Activated CD4-positive, alpha-beta memory T cell treated with anti-CD3 and anti-CD28 coated beads for 36 hours (primary cell): ENCODE measurements around the gene SNTG2. TPM values are rescaled to one million over a fixed set of nuclear protein-coding genes. Genes with fewer than 3 reads are reported as not detected.

Experiments used
- CTCF ChIA-PET: fragments of 350-600 bp; sonication (Branson Sonifier 250); formaldehyde crosslinking; loops from one replicate; lab custom pipeline; 2021; ENCODE audit warnings: antibody characterized with exemption, inconsistent platforms; lab: Charles Lee
- POLR2A ChIA-PET: fragments of 350-600 bp; sonication (Branson Sonifier 250); formaldehyde crosslinking; loops from one replicate; lab custom pipeline; 2021; ENCODE audit warnings: antibody characterized with exemption; lab: Charles Lee
- DNase-seq: peaks from one replicate; pipeline ENCODE4 v3.0.0-alpha.2; 2020
- H3K27ac Mint-ChIP-seq: one replicate; pipeline ENCODE4 v1.8.0; 2021; ENCODE audit warnings: mixed read lengths
- H3K27me3 Mint-ChIP-seq: one replicate; pipeline ENCODE4 v1.8.0; 2021; ENCODE audit warnings: mixed read lengths
- H3K36me3 Mint-ChIP-seq: one replicate; pipeline ENCODE4 v1.8.0; 2021; ENCODE audit warnings: mixed read lengths
- H3K4me1 Mint-ChIP-seq: one replicate; pipeline ENCODE4 v1.8.0; 2021; ENCODE audit warnings: low read depth, mixed read lengths
- H3K4me3 Mint-ChIP-seq: one replicate; pipeline ENCODE4 v1.8.0; 2021; ENCODE audit warnings: mild to moderate bottlenecking, mixed read lengths
- H3K9me3 Mint-ChIP-seq: one replicate; pipeline ENCODE4 v1.8.0; 2021; ENCODE audit warnings: mixed read lengths
- intact Hi-C: fragments of 100-400 bp; cut with micrococcal nuclease; formaldehyde crosslinking; loops from one replicate; pipeline ENCODE4 v1.15.1; 2023
- total RNA-seq, 2 experiments: library from RNA; stranded (reverse); gene quantifications; one replicate each; pipeline ENCODE4 v1.2.3, GENCODE V29; 2021

SNTG2 gene
- total RNA-seq, 2 experiments from 2014 or later: 0.67 to 0.94 TPM

DNA sequence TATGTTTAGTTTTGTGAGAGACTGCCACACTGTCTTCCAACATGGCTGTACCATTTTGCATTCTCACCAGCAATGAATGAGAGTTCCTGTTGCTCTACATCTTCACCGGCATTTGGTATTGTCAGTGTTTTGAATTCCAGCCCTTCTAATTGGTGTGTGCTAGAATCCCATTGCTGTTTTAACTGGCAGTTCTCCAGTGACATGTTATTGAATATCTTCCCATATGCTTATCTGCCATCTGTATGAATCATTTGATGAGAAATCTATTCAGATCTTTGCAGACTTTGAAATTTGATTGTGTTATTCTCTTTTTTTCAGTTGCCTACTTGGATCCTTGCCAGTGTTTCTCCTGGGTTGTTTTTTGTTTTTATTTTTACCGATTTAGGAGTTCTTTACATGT, 99.0 kb downstream of the SNTG2 start:
- DNase-seq: no peak
- CTCF ChIA-PET: no interaction called here
- intact Hi-C loops: loop anchor here (5.0 to 10.0 kb wide), 2 partner anchors 85 to 493 kb away; no protein-coding TSS in a partner anchor
- H3K27ac Mint-ChIP-seq: no peak overlapping the region
- H3K4me3 Mint-ChIP-seq: no peak overlapping the region
- H3K36me3 Mint-ChIP-seq: no peaks in the 10 kb centered on the region
- peaks cover 4% of the 10 kb centered on the region for H3K4me1 Mint-ChIP-seq
- POLR2A ChIA-PET: no interaction called here
- H3K27me3 Mint-ChIP-seq: peaks cover 19% of the 10 kb centered on the region
- no peaks in the 10 kb centered on the region for H3K9me3 Mint-ChIP-seq

GRCh38 chr2:1051075-1051474, 100.4 kb downstream of the SNTG2 start:
- CTCF ChIA-PET: no interaction called here
- no peak overlapping the region for H3K4me3 Mint-ChIP-seq
- no peak overlapping the region for H3K27ac Mint-ChIP-seq
- intact Hi-C loops: no loop called here
- no peaks in the 10 kb centered on the region for H3K36me3 Mint-ChIP-seq
- no peaks in the 10 kb centered on the region for H3K9me3 Mint-ChIP-seq
- DNase-seq: no peak
- peaks cover 23% of the 10 kb centered on the region for H3K27me3 Mint-ChIP-seq
- no peaks in the 10 kb centered on the region for H3K4me1 Mint-ChIP-seq
- POLR2A ChIA-PET: no interaction called here

DNA sequence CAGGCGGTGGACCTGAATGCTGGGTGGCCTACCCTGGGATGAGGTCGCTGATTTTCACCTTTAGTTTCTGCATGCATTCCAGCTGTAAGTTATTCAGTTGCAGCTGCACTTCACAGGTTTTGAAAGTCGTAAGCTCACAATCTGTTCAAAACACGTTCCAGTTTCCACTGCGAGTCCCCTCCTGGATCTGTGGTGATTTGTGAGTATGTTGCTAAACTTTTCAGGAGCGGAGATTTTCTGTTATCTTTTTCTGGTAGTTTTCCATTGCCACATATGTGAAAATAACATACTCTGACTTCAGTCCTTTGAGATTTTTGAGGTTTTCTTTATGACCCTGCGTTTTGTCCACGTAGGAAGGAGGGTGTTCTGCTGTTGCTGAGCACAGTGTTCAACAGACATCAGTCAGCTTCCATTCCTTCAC, 102.1 kb downstream of the SNTG2 start:
- intact Hi-C loops: no loop called here
- Mint-ChIP-seq H3K4me3 (no peak overlapping the region), H3K27ac (no peak overlapping the region), H3K27me3 (peaks cover 21% of the 10 kb centered on the region), H3K36me3 (no peaks in the 10 kb centered on the region), H3K4me1 (no peaks in the 10 kb centered on the region), H3K9me3 (no peaks in the 10 kb centered on the region)
- CTCF ChIA-PET: no interaction called here
- no peak for DNase-seq
- POLR2A ChIA-PET: no interaction called here

DNA sequence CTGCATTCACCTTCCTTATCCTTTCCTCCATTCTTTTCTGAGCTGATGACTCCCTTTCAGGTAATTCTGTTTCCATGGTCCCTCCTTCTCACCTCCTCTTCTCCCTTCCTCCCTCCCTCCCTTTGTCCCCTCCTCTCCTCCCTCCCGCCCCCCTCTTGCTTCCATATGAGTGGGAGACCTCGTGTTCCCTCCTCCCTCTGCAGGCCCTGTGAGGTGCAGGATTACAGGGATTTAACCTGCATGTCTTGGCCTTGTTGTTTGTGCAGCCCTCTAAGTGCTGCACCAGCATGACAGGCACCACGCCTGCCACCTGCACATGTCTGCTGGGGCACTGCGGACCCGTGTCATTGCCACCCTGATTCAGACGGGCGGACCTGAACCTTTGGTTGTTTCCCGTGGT, 103.1 kb downstream of the SNTG2 start:
- POLR2A ChIA-PET: no interaction called here
- peaks cover 21% of the 10 kb centered on the region for H3K27me3 Mint-ChIP-seq
- no peaks in the 10 kb centered on the region for H3K9me3 Mint-ChIP-seq
- CTCF ChIA-PET: no interaction called here
- intact Hi-C loops: no loop called here
- H3K27ac Mint-ChIP-seq: no peak overlapping the region
- DNase-seq: no peak
- H3K36me3 Mint-ChIP-seq: no peaks in the 10 kb centered on the region
- no peaks in the 10 kb centered on the region for H3K4me1 Mint-ChIP-seq
- no peak overlapping the region for H3K4me3 Mint-ChIP-seq

- Mint-ChIP-seq H3K4me3 (no peak overlapping the region), H3K27ac (no peak overlapping the region), H3K4me1 (no peaks in the 10 kb centered on the region), H3K36me3 (no peaks in the 10 kb centered on the region), H3K9me3 (no peaks in the 10 kb centered on the region), H3K27me3 (peaks cover 18% of the 10 kb centered on the region)
- intact Hi-C loops: no loop called here
- ChIA-PET POLR2A (no interaction called here), CTCF (no interaction called here)
- DNase-seq: no peak
Measured at GRCh38 chr2:1054399-1054798, 103.8 kb downstream of the SNTG2 start.

- intact Hi-C loops: no loop called here
- Mint-ChIP-seq H3K27ac (no peak overlapping the region), H3K27me3 (peaks cover 16% of the 10 kb centered on the region), H3K4me1 (no peaks in the 10 kb centered on the region), H3K9me3 (no peaks in the 10 kb centered on the region), H3K36me3 (no peaks in the 10 kb centered on the region), H3K4me3 (no peak overlapping the region)
- POLR2A ChIA-PET: no interaction called here
- no peak for DNase-seq
- CTCF ChIA-PET: no interaction called here
Measured at GRCh38 chr2:1055014-1055595, 104.5 kb downstream of the SNTG2 start.

GRCh38 chr2:1060372-1060771, 109.7 kb downstream of the SNTG2 start:
- ChIA-PET CTCF (no interaction called here), POLR2A (no interaction called here)
- intact Hi-C loops: no loop called here
- no peaks in the 10 kb centered on the region for H3K4me1 Mint-ChIP-seq
- DNase-seq: no peak
- H3K27me3 Mint-ChIP-seq: peaks cover 5% of the 10 kb centered on the region
- H3K4me3 Mint-ChIP-seq: no peak overlapping the region
- H3K27ac Mint-ChIP-seq: no peak overlapping the region
- H3K9me3 Mint-ChIP-seq: no peaks in the 10 kb centered on the region
- H3K36me3 Mint-ChIP-seq: no peaks in the 10 kb centered on the region

GRCh38 chr2:1060987-1061386, 110.3 kb downstream of the SNTG2 start:
- intact Hi-C loops: no loop called here
- H3K36me3 Mint-ChIP-seq: no peaks in the 10 kb centered on the region
- POLR2A ChIA-PET: no interaction called here
- no peaks in the 10 kb centered on the region for H3K9me3 Mint-ChIP-seq
- no peaks in the 10 kb centered on the region for H3K4me1 Mint-ChIP-seq
- no peak for DNase-seq
- no peak overlapping the region for H3K27ac Mint-ChIP-seq
- CTCF ChIA-PET: no interaction called here
- peaks cover 5% of the 10 kb centered on the region for H3K27me3 Mint-ChIP-seq
- H3K4me3 Mint-ChIP-seq: no peak overlapping the region

GRCh38 chr2:1068241-1068640, 117.6 kb downstream of the SNTG2 start:
- no peaks in the 10 kb centered on the region for H3K36me3 Mint-ChIP-seq
- ChIA-PET CTCF (no interaction called here), POLR2A (no interaction called here)
- no peak overlapping the region for H3K27ac Mint-ChIP-seq
- H3K4me3 Mint-ChIP-seq: no peak overlapping the region
- H3K9me3 Mint-ChIP-seq: peaks cover 3% of the 10 kb centered on the region
- H3K27me3 Mint-ChIP-seq: no peaks in the 10 kb centered on the region
- no peak for DNase-seq
- no peaks in the 10 kb centered on the region for H3K4me1 Mint-ChIP-seq
- intact Hi-C loops: no loop called here

- H3K27ac Mint-ChIP-seq: no peak overlapping the region
- peaks cover 3% of the 10 kb centered on the region for H3K9me3 Mint-ChIP-seq
- POLR2A ChIA-PET: no interaction called here
- intact Hi-C loops: no loop called here
- no peak overlapping the region for H3K4me3 Mint-ChIP-seq
- H3K4me1 Mint-ChIP-seq: no peaks in the 10 kb centered on the region
- CTCF ChIA-PET: no interaction called here
- H3K36me3 Mint-ChIP-seq: no peaks in the 10 kb centered on the region
- no peak for DNase-seq
- no peaks in the 10 kb centered on the region for H3K27me3 Mint-ChIP-seq
Measured at GRCh38 chr2:1068822-1069221, 118.2 kb downstream of the SNTG2 start.

DNA sequence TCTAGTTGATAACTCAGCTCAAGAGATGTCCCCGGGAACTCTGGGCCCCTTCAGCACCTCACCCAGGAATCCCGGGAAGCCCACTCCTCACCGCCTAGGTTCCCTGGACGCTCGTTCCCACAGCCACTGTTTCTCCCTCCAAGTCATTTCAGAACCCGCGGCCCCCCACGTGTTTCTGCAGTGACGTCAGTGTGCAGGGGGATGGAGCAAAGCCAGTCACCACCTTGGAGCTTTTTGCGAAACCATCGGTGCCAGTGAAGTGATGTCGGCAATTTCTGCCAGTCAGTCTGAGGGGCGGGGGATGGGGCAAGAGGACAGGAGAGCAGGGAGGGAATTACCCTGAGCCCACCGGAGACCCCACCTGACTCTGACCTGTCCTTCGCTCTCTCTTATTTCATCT, 119.2 kb downstream of the SNTG2 start:
- H3K4me3 Mint-ChIP-seq: no peak overlapping the region
- H3K4me1 Mint-ChIP-seq: no peaks in the 10 kb centered on the region
- intact Hi-C loops: no loop called here
- DNase-seq: no peak
- ChIA-PET POLR2A (no interaction called here), CTCF (no interaction called here)
- H3K27ac Mint-ChIP-seq: no peak overlapping the region
- no peaks in the 10 kb centered on the region for H3K36me3 Mint-ChIP-seq
- no peaks in the 10 kb centered on the region for H3K27me3 Mint-ChIP-seq
- peaks cover 3% of the 10 kb centered on the region for H3K9me3 Mint-ChIP-seq

GRCh38 chr2:1070601-1071000, 120.0 kb downstream of the SNTG2 start:
- no peaks in the 10 kb centered on the region for H3K27me3 Mint-ChIP-seq
- CTCF ChIA-PET: no interaction called here
- H3K36me3 Mint-ChIP-seq: no peaks in the 10 kb centered on the region
- H3K9me3 Mint-ChIP-seq: peaks cover 3% of the 10 kb centered on the region
- no peak for DNase-seq
- no peak overlapping the region for H3K4me3 Mint-ChIP-seq
- no peaks in the 10 kb centered on the region for H3K4me1 Mint-ChIP-seq
- no peak overlapping the region for H3K27ac Mint-ChIP-seq
- intact Hi-C loops: no loop called here
- POLR2A ChIA-PET: no interaction called here

DNA sequence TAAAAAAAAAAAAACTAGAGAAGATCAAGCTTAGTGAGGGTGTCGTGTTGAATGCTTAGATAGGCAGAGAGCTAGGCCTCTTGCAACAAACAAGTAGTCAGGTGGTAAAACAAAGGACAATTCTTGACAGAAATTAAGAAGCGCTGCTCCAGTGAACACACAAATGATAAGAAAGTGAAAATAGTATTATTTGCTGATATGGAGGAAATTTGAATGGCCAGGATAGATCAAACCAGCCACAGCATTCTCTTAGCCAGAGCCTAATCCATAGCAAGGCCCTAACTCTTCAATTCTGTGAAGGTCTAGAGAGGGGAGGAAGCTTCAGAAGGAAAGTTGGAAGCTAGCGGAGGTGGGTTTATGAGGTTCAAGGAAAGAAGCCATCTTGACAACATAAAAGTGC, 121.0 kb downstream of the SNTG2 start:
- no peak overlapping the region for H3K4me3 Mint-ChIP-seq

More for the DNA sequence above, 121.0 kb downstream of the SNTG2 start:
- ChIA-PET CTCF (no interaction called here), POLR2A (no interaction called here)
- H3K27me3 Mint-ChIP-seq: no peaks in the 10 kb centered on the region
- no peaks in the 10 kb centered on the region for H3K36me3 Mint-ChIP-seq
- H3K27ac Mint-ChIP-seq: no peak overlapping the region
- intact Hi-C loops: no loop called here
- no peak for DNase-seq
- H3K4me1 Mint-ChIP-seq: no peaks in the 10 kb centered on the region
- peaks cover 3% of the 10 kb centered on the region for H3K9me3 Mint-ChIP-seq
